ENCODE data around the gene TMC4. TPM values are rescaled to one million over a fixed set of nuclear protein-coding genes. Genes with fewer than 3 reads are reported as not detected.
A peak's percentile ranks its signal among the peaks of the same experiment; 100 is the strongest.
"Not testable (repeated sequence)": the region's sequence is repeated elsewhere in the genome, so short reads cannot be mapped to it uniquely, and the experiment has no call there.

Gene TMC4
- total RNA-seq, 3 donors from 2014 or later = 107 to 276 (median 178) TPM

GRCh38 chr19:54216869-54217268 lies 43.9 kb upstream of the TMC4 start:
- no peak overlapping the region for H3K4me3 ChIP-seq
- DNase-seq = no peak
- TF ChIP-seq CTCF (IDR thresholded peaks at IDR 0.05) = no peak
- no peak for ATAC-seq
- intact Hi-C loops (cut with DNase I, micrococcal nuclease) = no loop called here
- no peaks in the 10 kb centered on the region for H3K9me3 ChIP-seq
- H3K4me1 ChIP-seq (ENCODE audit: low read depth) = no peaks in the 10 kb centered on the region
- H3K36me3 ChIP-seq (ENCODE audit: low read depth) = no peaks in the 10 kb centered on the region

GRCh38 chr19:54214734-54215133 lies 41.8 kb upstream of the TMC4 start:
- ATAC-seq; H3K36me3 ChIP-seq (ENCODE audit: low read depth); DNase-seq; intact Hi-C loops (cut with DNase I, micrococcal nuclease); H3K9me3 ChIP-seq; H3K4me3 ChIP-seq: not testable (repeated sequence)
- peaks cover 18% of the 10 kb centered on the region for H3K4me1 ChIP-seq (ENCODE audit: low read depth)

- H3K9me3 ChIP-seq; DNase-seq; ATAC-seq; intact Hi-C loops (cut with DNase I, micrococcal nuclease); H3K4me3 ChIP-seq; H3K36me3 ChIP-seq (ENCODE audit: low read depth): not testable (repeated sequence)
- peaks cover 23% of the 10 kb centered on the region for H3K4me1 ChIP-seq (ENCODE audit: low read depth)
Measured at GRCh38 chr19:54214217-54214616, 41.3 kb upstream of the TMC4 start.

GRCh38 chr19:54211235-54211634 lies 38.3 kb upstream of the TMC4 start:
- Histone ChIP-seq H3K36me3 (ENCODE audit: low read depth) (peaks cover 7% of the 10 kb centered on the region), H3K9me3 (no peaks in the 10 kb centered on the region), H3K4me3 (no peak overlapping the region), H3K4me1 (ENCODE audit: low read depth) (peaks cover 47% of the 10 kb centered on the region)
- TF ChIP-seq CTCF (IDR thresholded peaks at IDR 0.05) = no peak
- no peak for ATAC-seq
- DNase-seq = peak in 1 of 3 donors; percentile 41
- intact Hi-C loops (cut with DNase I, micrococcal nuclease) = no loop called here

- no peaks in the 10 kb centered on the region for H3K9me3 ChIP-seq
- no peak for TF ChIP-seq CTCF (IDR thresholded peaks at IDR 0.05)
- ATAC-seq (peak; percentile 74), DNase-seq (peak; percentile 88 to 96 (median 90))
- no peak overlapping the region for H3K4me3 ChIP-seq
- peaks cover 55% of the 10 kb centered on the region for H3K4me1 ChIP-seq (ENCODE audit: low read depth)
- intact Hi-C loops (cut with DNase I, micrococcal nuclease) = no loop called here
- H3K36me3 ChIP-seq (ENCODE audit: low read depth) = peaks cover 7% of the 10 kb centered on the region
Measured at GRCh38 chr19:54209811-54210494, 37.0 kb upstream of the TMC4 start.

- ATAC-seq (peak; percentile 26), DNase-seq (peak in 2 of 3 donors; percentile 55 to 57)
- H3K4me3 ChIP-seq = no peak overlapping the region
- intact Hi-C loops (cut with DNase I, micrococcal nuclease) = no loop called here
- H3K4me1 ChIP-seq (ENCODE audit: low read depth) = peaks cover 61% of the 10 kb centered on the region
- no peak for TF ChIP-seq CTCF (IDR thresholded peaks at IDR 0.05)
- peaks cover 7% of the 10 kb centered on the region for H3K36me3 ChIP-seq (ENCODE audit: low read depth)
- H3K9me3 ChIP-seq = no peaks in the 10 kb centered on the region
Measured at GRCh38 chr19:54209058-54209810, 36.3 kb upstream of the TMC4 start.
